Esophagus muscularis mucosa (tissue), 3 donors: Measurements from ENCODE around the gene SERINC5.

Experiments
- POLR2A ChIP-seq: fragments of 450-650 bp; IDR thresholded peaks from one replicate; pipeline ENCODE4 v1.6.1; 2017; ENCODE audit warnings: antibody characterized with exemption, moderate library complexity, mild to moderate bottlenecking, low read depth
- TF ChIP-seq, protein P1 (sequence below), 3 experiments: fragments of 200-600 bp in 2 of 3; fragments of 450-650 bp in 1 of 3; sonication (generic) in 2 of 3; IDR thresholded peaks; one replicate each; pipeline ENCODE4 v1.5.1; 2017 to 2019; ENCODE audit warnings: antibody characterized with exemption in 3 of 3, mild to moderate bottlenecking in 2 of 3, moderate library complexity in 1 of 3

DNA sequence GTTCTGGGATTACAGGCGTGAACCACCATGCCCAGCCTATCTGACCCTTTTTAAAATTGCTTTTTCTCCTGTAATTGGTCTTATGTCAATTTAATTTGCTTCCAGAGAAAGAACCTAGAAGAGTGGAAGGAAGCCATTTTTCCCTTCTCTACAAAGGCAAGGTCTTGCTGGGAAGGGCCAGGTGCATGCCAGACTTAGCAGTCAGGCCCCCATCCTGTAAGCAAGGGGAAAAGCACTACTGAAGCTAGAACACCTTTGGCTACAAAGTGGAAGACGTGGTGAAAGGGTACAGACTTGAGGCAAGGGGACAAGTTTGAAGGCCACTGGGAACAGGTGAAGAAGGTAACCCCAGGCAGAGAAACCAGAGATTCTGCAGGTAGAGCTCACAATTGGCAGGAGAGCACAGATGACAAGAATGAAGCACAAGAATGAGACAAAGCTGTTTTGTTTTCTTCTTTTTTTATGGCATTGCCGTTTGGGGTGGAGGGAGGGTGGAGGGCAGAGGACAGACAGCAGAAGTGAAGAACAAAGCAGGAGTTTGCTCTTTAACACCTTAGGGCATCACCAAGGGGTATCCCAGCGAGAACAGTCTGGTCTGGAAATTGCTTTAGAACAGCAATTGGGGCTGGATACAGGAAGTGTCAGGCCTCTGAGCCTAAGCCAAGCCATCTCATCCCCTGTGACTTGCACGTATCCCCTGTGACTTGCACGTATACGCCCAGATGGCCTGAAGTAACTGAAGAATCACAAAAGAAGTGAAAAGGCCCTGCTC, 72.9 kb downstream of the SERINC5 start:
- TF ChIP-seq, protein P1, sequence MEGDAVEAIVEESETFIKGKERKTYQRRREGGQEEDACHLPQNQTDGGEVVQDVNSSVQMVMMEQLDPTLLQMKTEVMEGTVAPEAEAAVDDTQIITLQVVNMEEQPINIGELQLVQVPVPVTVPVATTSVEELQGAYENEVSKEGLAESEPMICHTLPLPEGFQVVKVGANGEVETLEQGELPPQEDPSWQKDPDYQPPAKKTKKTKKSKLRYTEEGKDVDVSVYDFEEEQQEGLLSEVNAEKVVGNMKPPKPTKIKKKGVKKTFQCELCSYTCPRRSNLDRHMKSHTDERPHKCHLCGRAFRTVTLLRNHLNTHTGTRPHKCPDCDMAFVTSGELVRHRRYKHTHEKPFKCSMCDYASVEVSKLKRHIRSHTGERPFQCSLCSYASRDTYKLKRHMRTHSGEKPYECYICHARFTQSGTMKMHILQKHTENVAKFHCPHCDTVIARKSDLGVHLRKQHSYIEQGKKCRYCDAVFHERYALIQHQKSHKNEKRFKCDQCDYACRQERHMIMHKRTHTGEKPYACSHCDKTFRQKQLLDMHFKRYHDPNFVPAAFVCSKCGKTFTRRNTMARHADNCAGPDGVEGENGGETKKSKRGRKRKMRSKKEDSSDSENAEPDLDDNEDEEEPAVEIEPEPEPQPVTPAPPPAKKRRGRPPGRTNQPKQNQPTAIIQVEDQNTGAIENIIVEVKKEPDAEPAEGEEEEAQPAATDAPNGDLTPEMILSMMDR (IDR thresholded peaks at IDR 0.05): no peak
- no peak for TF ChIP-seq POLR2A
